Right lung (tissue), 5 donors: ENCODE results near the gene RSF1. TPM values are rescaled to one million over a fixed set of nuclear protein-coding genes. Genes with fewer than 3 reads are reported as not detected.
"Not testable (repeated sequence)": the region's sequence is repeated elsewhere in the genome, so short reads cannot be mapped to it uniquely, and the experiment has no call there.

Experiments
- DNase-seq, 2 donors: peaks; one replicate each; pipeline ENCODE4 v3.0.0-alpha.2; 2013
- polyA plus RNA-seq, 5 donors: library from polyadenylated mRNA; unstranded; fragments of 120-200 nt; gene quantifications; one replicate each; pipeline versions ENCODE4 v1.2.1 to v1.2.3, GENCODE V29; 2013; ENCODE audit warnings: inconsistent platforms in 1 of 5, low replicate concordance in 1 of 5; ENCODE audit not compliant: insufficient read length in 5 of 5, insufficient read depth in 1 of 5

The RSF1 gene
- polyA plus RNA-seq, 5 donors = 36.6 to 82.3 (median 79.3) TPM

DNA sequence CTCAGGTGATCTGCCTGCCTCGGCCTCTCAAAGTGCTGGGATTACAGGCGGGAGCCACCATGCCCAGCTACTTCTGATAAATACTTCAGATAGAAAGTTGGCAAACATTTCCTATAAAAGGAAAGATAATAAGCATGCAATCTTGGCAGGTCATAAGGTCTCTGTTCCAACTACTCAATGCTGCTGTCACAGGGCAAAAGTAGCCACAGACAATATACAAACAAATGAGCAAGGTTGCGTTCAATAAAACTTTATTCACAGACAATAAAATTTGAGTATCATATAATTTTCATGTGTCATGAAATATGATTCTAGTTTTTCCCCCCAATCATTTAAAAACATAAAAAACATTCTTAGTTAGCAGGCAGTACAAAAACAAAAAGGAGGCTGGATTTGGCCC is 129.9 kb downstream of the RSF1 start:
- no peak for DNase-seq

GRCh38 chr11:77687088-77687487 is 133.4 kb downstream of the RSF1 start:
- no peak for DNase-seq

GRCh38 chr11:77677138-77677537 is 143.4 kb downstream of the RSF1 start:
- no peak for DNase-seq

DNA sequence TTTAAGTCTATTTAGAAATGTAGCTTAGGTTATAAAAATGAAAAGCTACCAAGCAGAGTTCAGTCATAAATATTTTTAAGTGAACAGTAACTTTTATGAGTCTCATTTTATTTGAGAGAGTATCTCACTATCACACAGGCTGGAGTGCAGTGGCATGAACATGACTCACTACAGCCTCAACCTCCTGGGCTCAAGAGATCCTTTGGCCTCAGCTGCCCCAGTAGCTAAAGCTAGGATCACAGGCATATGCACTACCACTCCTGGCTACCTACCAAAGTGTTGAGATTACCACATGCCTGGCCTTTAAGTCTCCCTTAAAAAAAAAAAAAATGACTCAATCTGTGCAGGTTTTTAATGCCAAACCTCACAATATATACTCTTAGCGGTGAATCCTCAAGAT is 148.3 kb downstream of the RSF1 start:
- no peak for DNase-seq

- DNase-seq = no peak
These were observed 150.5 kb downstream of the RSF1 start for GRCh38 chr11:77669848-77670511.

GRCh38 chr11:77668760-77669159 is 151.8 kb downstream of the RSF1 start:
- DNase-seq = no peak

DNA sequence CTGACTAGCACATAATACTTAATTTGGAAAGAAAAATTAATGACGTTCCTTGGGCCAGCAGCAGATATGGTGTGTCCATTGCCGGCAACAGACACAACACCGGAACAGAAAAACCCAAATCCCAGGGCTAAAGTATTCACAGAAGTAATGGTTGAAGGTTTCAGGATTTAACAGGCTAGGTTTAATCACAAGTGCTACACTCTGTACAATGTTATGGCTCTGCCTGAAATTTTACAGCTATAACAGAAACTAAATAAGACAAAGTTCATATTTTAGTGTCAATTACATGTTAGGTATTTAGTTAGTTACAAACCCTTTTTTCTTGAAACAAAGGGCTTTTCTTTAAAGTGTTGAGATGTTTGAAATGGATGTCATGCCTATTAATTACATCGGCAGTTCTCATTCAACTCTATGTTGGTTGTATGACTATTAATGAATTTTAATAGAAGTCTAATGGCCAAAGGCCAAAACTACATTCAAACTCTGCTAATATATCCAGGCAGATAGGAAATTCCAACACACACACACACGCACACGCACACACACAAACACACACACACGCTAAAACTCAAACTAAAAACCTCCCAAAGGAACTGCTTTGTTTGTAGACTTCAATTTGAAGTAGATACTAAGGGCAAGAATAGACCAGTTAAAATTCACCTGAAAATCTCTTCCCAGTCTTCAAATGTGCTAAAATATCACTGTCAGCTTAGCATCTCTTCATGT is 155.1 kb downstream of the RSF1 start:
- DNase-seq = no peak

GRCh38 chr11:77661670-77662069 is 158.9 kb downstream of the RSF1 start:
- no peak for DNase-seq

GRCh38 chr11:77660947-77661346 is 159.6 kb downstream of the RSF1 start:
- DNase-seq = no peak

GRCh38 chr11:77658213-77659013 is 162.1 kb downstream of the RSF1 start:
- no peak for DNase-seq

- DNase-seq = no peak
These were observed 164.2 kb downstream of the RSF1 start for GRCh38 chr11:77656362-77656761.

DNA sequence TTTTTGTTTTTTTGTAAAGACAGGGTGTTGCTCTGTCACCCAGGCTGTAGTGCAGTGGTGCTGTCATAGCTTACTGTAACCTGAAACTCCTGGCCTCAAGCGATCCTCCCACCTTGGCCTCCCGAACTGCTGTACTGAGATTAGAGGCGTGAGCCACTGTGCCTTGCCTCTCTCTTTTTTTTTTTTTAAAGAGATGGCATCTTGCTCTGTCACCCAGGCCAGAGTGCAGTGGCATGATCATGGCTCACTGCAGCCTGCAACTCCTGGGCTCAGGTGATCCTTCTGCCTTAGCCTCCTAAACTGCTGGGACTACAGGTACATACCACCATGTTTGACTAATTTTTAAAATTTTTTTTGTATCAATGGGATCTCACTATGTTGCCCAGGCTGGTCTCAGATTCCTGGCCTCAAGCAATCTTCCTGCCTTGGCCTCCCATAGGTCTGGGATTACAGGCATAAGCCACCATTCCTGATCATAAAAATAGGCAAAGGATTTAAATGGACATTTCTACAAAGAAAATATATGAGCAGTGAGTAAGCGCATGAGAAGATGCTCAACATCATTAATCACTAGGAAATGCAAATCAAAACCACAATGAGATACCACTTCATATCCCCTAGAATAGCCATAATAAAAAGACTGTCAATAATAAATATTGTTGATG is 165.6 kb downstream of the RSF1 start:
- no peak for DNase-seq

DNA sequence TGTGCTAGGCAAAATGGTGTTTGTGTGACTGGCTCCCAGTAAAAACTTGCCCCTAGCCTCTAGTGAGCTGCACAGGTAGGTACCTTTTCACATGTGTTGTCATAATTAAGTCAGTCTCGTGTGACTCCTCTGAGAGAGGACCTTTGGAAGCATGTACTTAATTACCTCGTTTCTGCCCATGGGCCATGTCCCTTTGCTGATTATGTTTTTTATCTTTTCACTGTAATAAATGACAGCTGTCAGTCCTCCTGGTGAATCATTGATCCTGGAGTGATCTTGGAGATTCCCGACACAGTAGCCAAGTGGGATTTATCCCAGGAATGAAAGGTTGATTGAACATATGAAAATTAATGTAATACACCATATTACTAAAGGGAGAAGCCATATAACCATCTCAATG is 170.4 kb downstream of the RSF1 start:
- no peak for DNase-seq

DNA sequence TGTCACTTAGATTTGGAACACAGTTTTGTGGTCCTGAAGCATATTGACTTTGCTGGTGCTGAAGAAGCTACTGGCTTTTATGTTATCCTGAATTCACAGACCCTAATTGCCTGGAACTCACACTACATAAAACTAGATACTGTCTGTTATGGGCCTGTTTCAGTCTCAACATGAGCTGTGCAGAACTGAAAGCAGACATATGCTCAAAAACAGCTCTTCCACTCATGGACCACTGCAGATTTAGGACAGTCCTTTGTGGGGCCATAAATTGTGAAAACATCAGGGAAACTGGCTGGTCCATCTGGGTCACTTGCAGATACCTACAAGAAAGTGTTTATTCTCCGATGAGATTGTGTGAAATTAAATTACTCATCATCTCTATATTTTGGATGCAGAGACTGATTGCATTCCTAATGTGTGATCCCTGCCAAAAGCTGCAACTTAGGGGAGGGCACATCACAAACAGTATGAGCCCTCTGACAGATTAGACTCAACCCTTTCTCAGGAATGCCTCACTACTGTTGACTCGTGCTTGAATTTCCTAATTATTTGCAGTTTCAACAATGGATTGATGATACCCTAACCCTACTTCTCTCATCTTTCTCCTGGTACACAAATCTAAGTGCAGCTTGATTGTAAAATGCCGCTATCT is 172.7 kb downstream of the RSF1 start:
- no peak for DNase-seq

DNA sequence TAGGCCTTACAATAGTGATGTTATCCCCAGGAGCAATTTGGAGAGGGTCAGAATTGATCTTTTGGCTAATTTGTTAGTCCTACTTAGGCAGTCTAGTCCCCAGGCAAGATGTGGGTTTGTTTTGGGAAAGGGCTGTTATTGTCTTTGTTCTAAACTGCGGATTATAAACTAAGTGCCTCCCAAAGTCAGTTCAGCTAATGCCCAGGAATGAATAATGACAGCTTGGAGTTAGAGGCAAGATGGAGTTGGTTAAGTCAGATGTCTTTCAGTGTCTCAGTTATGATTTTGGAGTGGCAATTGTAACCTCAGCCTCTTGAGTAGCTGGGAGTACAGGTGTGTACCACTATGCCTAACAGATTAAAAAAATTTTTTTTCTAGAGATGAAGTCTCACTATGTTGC is 175.6 kb downstream of the RSF1 start:
- no peak for DNase-seq

- no peak for DNase-seq
These were observed 178.3 kb downstream of the RSF1 start for GRCh38 chr11:77642228-77642627.

- peak; percentile 77 to 79 for DNase-seq
These were observed 183.0 kb downstream of the RSF1 start, which contains the start of gene CLNS1A for GRCh38 chr11:77637345-77638165. CLNS1A (minus strand) TSS chr11:77637794; CDS start chr11:77637714, 80 bp downstream.

- DNase-seq = no peak
These were observed 183.7 kb downstream of the RSF1 start for GRCh38 chr11:77636731-77637344.

DNA sequence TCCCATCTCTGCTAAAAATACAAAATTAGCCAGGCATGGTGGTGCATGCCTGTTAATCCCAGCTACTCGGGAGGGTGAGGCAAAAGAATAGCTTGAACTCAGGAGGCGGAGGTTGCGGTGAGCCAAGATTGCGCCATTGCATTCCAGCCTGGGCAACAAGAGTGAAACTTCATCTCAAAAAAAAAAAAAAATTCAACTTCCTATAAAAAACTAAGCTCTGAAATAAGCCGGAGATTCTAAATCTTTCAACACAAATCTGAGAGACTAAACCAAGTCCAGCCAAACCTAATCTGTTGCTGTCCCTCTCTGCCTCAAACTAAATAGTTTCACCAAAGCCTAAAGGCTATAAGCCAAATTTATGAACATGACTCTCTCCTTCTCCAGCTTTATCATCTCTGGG is 186.6 kb downstream of the RSF1 start:
- DNase-seq = not testable (repeated sequence)

- no peak for DNase-seq
These were observed 190.3 kb downstream of the RSF1 start for GRCh38 chr11:77630157-77630710.
